Ammon's horn (tissue), 1 donor: Measurements from ENCODE around the gene PRKX.
A peak's percentile ranks its signal among the peaks of the same experiment; 100 is the strongest.
"Not testable (repeated sequence)": the region's sequence is repeated elsewhere in the genome, so short reads cannot be mapped to it uniquely, and the experiment has no call there.

Experiments used
- DNase-seq: peaks from one replicate; pipeline ENCODE4 v3.0.0-alpha.2; 2016; ENCODE audit warnings: low spot score

PRKX gene

GRCh38 chrX:3711331-3711917 lies 2.0 kb downstream of the PRKX start:
- no peak for DNase-seq

GRCh38 chrX:3707673-3708274 lies 5.7 kb downstream of the PRKX start:
- DNase-seq: not testable (repeated sequence)

GRCh38 chrX:3706481-3706880 lies 7.0 kb downstream of the PRKX start:
- DNase-seq: no peak

GRCh38 chrX:3703251-3703650 lies 10.2 kb downstream of the PRKX start:
- DNase-seq: not testable (repeated sequence)

- DNase-seq: not testable (repeated sequence)
Measured at GRCh38 chrX:3702095-3702494, 11.4 kb downstream of the PRKX start.

GRCh38 chrX:3701445-3701928 lies 12.0 kb downstream of the PRKX start:
- not testable (repeated sequence) for DNase-seq

- no peak for DNase-seq
Measured at GRCh38 chrX:3699821-3700381, 13.5 kb downstream of the PRKX start.

- DNase-seq: peak; percentile 81
Measured at GRCh38 chrX:3697701-3698279, 15.7 kb downstream of the PRKX start.

- no peak for DNase-seq
Measured at GRCh38 chrX:3697220-3697684, 16.2 kb downstream of the PRKX start.

- DNase-seq: no peak
Measured at GRCh38 chrX:3695536-3695935, 17.9 kb downstream of the PRKX start.

GRCh38 chrX:3690140-3690539 lies 23.3 kb downstream of the PRKX start:
- DNase-seq: no peak

- DNase-seq: not testable (repeated sequence)
Measured at GRCh38 chrX:3683236-3683635, 30.2 kb downstream of the PRKX start.

GRCh38 chrX:3680459-3680858 lies 33.0 kb downstream of the PRKX start:
- no peak for DNase-seq

GRCh38 chrX:3679669-3680068 lies 33.8 kb downstream of the PRKX start:
- no peak for DNase-seq

- DNase-seq: no peak
Measured at GRCh38 chrX:3678328-3678727, 35.1 kb downstream of the PRKX start.

GRCh38 chrX:3674881-3675280 lies 38.6 kb downstream of the PRKX start:
- DNase-seq: no peak

GRCh38 chrX:3669841-3670475 lies 43.5 kb downstream of the PRKX start:
- DNase-seq: no peak

- no peak for DNase-seq
Measured at GRCh38 chrX:3666975-3667374, 46.5 kb downstream of the PRKX start.

- DNase-seq: no peak
Measured at GRCh38 chrX:3664921-3665320, 48.5 kb downstream of the PRKX start.

GRCh38 chrX:3663576-3664250 lies 49.7 kb downstream of the PRKX start:
- peak; percentile 21 for DNase-seq

- no peak for DNase-seq
Measured at GRCh38 chrX:3659761-3660160, 53.7 kb downstream of the PRKX start.

- no peak for DNase-seq
Measured at GRCh38 chrX:3655181-3655580, 58.3 kb downstream of the PRKX start.
